GM23248 (cell line): ENCODE measurements around the gene ABCG4. TPM values are rescaled to one million over a fixed set of nuclear protein-coding genes. Genes with fewer than 3 reads are reported as not detected.
A peak's percentile ranks its signal among the peaks of the same experiment; 100 is the strongest.
"Not testable (repeated sequence)": the region's sequence is repeated elsewhere in the genome, so short reads cannot be mapped to it uniquely, and the experiment has no call there.

Experiments
- DNase-seq: peaks from one replicate; pipeline ENCODE4 v3.0.0-alpha.2; 2015
- H2AFZ ChIP-seq: fragments of 200-600 bp; sonication (generic); 2 replicates; pipeline ENCODE4 v1.6.1; 2016; ENCODE audit warnings: antibody characterized with exemption
- H3F3A ChIP-seq: fragments of 200-600 bp; sonication (generic); 2 replicates; pipeline ENCODE4 v1.6.1; 2016; ENCODE audit warnings: mild to moderate bottlenecking, antibody characterized with exemption, mixed run types; ENCODE audit not compliant: insufficient read depth
- H3K27ac ChIP-seq: fragments of 200-600 bp; sonication (generic); 2 replicates; pipeline ENCODE4 v1.5.1; 2016; ENCODE audit warnings: mild to moderate bottlenecking
- H3K27me3 ChIP-seq: fragments of 200-600 bp; sonication (generic); replicated peaks from 2 replicates; pipeline ENCODE4 v1.6.1; 2016; ENCODE audit warnings: mild to moderate bottlenecking; ENCODE audit not compliant: insufficient read depth
- H3K36me3 ChIP-seq: fragments of 200-600 bp; sonication (generic); 2 replicates; pipeline ENCODE4 v1.6.1; 2016; ENCODE audit warnings: low read depth, mild to moderate bottlenecking
- H3K4me1 ChIP-seq: fragments of 200-600 bp; sonication (generic); 2 replicates; pipeline ENCODE4 v1.6.1; 2016; ENCODE audit warnings: mild to moderate bottlenecking; ENCODE audit not compliant: insufficient read depth
- H3K4me2 ChIP-seq: fragments of 200-600 bp; sonication (generic); one replicate; pipeline ENCODE4 v1.6.1; 2016; ENCODE audit warnings: mild to moderate bottlenecking; ENCODE audit not compliant: unreplicated experiment
- H3K4me3 ChIP-seq: fragments of 200-600 bp; sonication (generic); 2 replicates; pipeline ENCODE4 v1.5.1; 2016; ENCODE audit warnings: mild to moderate bottlenecking
- H3K79me2 ChIP-seq: fragments of 200-600 bp; sonication (generic); 2 replicates; pipeline ENCODE4 v1.6.1; 2016; ENCODE audit warnings: mild to moderate bottlenecking; ENCODE audit not compliant: insufficient read depth
- H3K9ac ChIP-seq: fragments of 200-600 bp; sonication (generic); 2 replicates; pipeline ENCODE4 v1.6.1; 2016; ENCODE audit warnings: mild to moderate bottlenecking
- H3K9me2 ChIP-seq: fragments of 200-600 bp; sonication (generic); 2 replicates; pipeline ENCODE4 v1.6.1; 2016; ENCODE audit warnings: mixed run types, mild to moderate bottlenecking, moderate library complexity; ENCODE audit not compliant: insufficient read depth
- H3K9me3 ChIP-seq: fragments of 200-600 bp; sonication (generic); one replicate; pipeline ENCODE4 v1.6.1; 2017; ENCODE audit warnings: low read depth
- H4K20me1 ChIP-seq: fragments of 200-600 bp; sonication (generic); 2 replicates; pipeline ENCODE4 v1.6.0; 2016; ENCODE audit not compliant: insufficient read depth
- EZH2 ChIP-seq: fragments of 200-600 bp; sonication (generic); IDR thresholded peaks from 2 replicates; pipeline ENCODE4 v1.6.1; 2018; ENCODE audit warnings: antibody characterized with exemption, mild to moderate bottlenecking; ENCODE audit not compliant: insufficient read depth, poor library complexity, severe bottlenecking
- EZH2phosphoT487 ChIP-seq: fragments of 200-600 bp; sonication (generic); IDR thresholded peaks from 2 replicates; pipeline ENCODE4 v1.6.1; 2018; ENCODE audit warnings: antibody characterized with exemption, moderate library complexity, mild to moderate bottlenecking, low read depth; ENCODE audit not compliant: insufficient read depth
- whole genome bisulfite sequencing, 2 experiments: methylation state at CpG; one replicate each; pipeline ENCODE4 v1.1.6; 2015 to 2017; ENCODE audit warnings: low lambda C conversion rate in 2 of 2, low coverage in 1 of 2; ENCODE audit errors: missing lambda C conversion rate in 2 of 2; 5-methylcytosine and 5-hydroxymethylcytosine counted together
- in situ Hi-C: fragments of 300-500 bp; cut with MboI; formaldehyde crosslinking; loops from 2 replicates; pipeline ENCODE4 v1.15.0; 2020
- polyA plus RNA-seq: library from polyadenylated mRNA; unstranded; fragments of >200 nt; fragmentation: Nextera tagmentation; extraction: Ambion mirVana; gene quantifications from 2 replicates; pipeline ENCODE4 v1.2.1, GENCODE V29; 2016
- total RNA-seq: library from RNA; depleted of rRNA; stranded (reverse); fragments of >200 nt; shearing (Covaris generic); gene quantifications from 2 replicates; pipeline ENCODE4 v1.2.3, GENCODE V29; 2014

Gene ABCG4
- total and polyA plus RNA-seq, 2 experiments from 2014 or later = 0.06 TPM; not detected in 1

DNA sequence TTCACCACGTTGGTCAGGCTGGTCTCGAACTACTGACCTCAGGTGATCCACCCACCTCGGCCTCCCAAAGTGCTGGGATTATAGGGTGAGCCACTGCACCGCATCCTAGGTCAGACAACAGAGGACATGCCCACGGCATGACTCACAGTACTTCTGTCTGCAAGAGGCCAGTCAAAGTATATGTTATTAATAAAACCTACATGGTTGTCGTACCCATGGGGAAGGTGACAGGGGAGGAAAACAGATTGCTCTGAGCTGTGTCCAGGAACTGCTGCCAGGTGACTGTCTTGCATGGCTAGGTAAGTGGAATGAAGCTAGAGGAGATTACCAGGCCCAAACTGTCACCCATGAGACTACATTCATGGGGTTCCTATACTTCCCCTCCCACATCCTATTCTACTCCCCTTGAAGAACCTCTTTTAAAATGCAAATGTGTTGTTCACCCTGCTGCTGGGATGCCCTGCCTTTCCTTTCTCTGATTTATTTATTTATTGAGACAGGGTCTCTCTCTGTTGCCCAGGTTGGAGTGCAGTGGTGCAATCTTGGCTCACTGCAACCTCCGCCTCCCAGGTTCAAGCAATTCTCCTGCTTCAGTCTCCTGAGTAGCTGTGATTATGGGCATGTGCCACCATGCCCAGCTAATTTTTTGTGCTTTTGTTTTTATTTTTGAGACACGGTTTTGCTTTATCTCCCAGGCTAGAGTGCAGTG is 17.7 kb downstream of the ABCG4 start:
- Histone ChIP-seq H3K4me2 (no peak overlapping the region), H3K27ac (no peak overlapping the region)
- TF ChIP-seq EZH2phosphoT487 = no peak
- TF ChIP-seq EZH2 = no peak

DNA sequence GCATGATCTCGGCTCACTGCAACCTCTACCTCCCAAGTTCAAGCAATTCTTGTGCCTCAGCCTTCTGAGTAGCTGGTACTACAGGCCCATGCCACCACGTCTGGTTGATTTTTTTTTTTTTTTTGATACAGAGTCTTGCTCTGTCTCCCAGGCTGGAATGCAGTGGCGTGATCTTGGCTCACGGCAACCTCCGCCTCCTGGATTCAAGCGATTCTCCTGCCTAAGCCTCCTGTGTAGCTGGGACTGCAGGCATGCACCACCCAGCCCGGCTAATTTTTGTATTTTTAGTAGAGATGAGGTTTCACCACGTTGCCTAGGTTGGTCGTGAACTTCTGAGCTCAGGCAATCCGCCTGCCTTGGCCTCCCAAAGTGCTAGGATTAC is 18.2 kb downstream of the ABCG4 start:
- H3K9me2 ChIP-seq, H3K9ac ChIP-seq, H3K27ac ChIP-seq, H3K9me3 ChIP-seq, H3K4me3 ChIP-seq, H3K27me3 ChIP-seq, H3K4me1 ChIP-seq, H3K79me2 ChIP-seq, DNase-seq, H3F3A ChIP-seq, H3K36me3 ChIP-seq, in situ Hi-C loops, H2AFZ ChIP-seq, H3K4me2 ChIP-seq, H4K20me1 ChIP-seq: not testable (repeated sequence)
- 82 to 84% methylated on average over 10 of the region's 10 CpGs for WGBS, 2 experiments

More for the DNA sequence above, 17.7 kb downstream of the ABCG4 start:
- Histone ChIP-seq H3K9ac (no peak overlapping the region), H3K4me1 (no peaks in the 10 kb centered on the region), H3K4me3 (no peak overlapping the region), H3K27me3 (no peaks in the 10 kb centered on the region), H4K20me1 (no peaks in the 10 kb centered on the region), H3F3A (0 out of 2 replicates have a peak, but pooled peaks cover 4% of the 10 kb centered on the region), H3K79me2 (0 out of 2 replicates have a peak, but pooled peaks cover 4% of the 10 kb centered on the region), H3K9me2 (no peaks in the 10 kb centered on the region), H2AFZ (no peak overlapping the region), H3K9me3 (no peaks in the 10 kb centered on the region), H3K36me3 (no peaks in the 10 kb centered on the region)
- DNase-seq = peak; percentile 75
- 54 to 60% methylated on average over 8 of the region's 8 CpGs for WGBS, 2 experiments
- in situ Hi-C loops = no loop called here

DNA sequence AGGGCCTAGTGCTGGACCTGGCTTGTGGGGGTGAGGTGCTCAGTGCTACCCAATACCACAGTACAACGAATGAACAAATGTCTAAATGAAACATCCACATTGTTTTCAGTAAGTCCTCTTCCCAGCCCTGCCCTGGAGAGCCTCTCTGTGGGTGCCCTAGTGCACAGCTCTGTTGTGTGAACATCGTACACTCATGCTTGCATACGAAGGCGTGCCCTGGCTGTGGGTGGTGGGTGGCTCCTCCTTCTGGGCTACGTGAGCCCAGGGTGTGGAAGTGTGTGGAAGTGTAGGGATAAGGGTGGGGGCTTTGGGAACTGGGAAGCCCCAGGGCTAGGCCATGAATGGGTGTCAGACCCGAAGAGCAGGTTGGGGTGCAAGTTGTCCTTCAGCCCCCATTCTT is 19.1 kb downstream of the ABCG4 start:
- no peaks in the 10 kb centered on the region for H3K27me3 ChIP-seq
- 0 out of 2 replicates have a peak, but pooled peaks cover 4% of the 10 kb centered on the region for H3F3A ChIP-seq
- no peaks in the 10 kb centered on the region for H3K9me3 ChIP-seq
- in situ Hi-C loops = no loop called here
- H2AFZ ChIP-seq = no peak overlapping the region
- no peaks in the 10 kb centered on the region for H3K9me2 ChIP-seq
- 0 out of 2 replicates have a peak, but pooled peaks cover 4% of the 10 kb centered on the region for H3K79me2 ChIP-seq
- no peak overlapping the region for H3K4me2 ChIP-seq
- no peaks in the 10 kb centered on the region for H4K20me1 ChIP-seq
- no peaks in the 10 kb centered on the region for H3K4me1 ChIP-seq
- WGBS, 2 experiments = 62 to 64% methylated on average over 6 of the region's 6 CpGs
- no peak overlapping the region for H3K27ac ChIP-seq
- peak; percentile 46 for DNase-seq
- TF ChIP-seq EZH2 = no peak
- no peak for TF ChIP-seq EZH2phosphoT487
- no peaks in the 10 kb centered on the region for H3K36me3 ChIP-seq
- no peak overlapping the region for H3K9ac ChIP-seq
- no peak overlapping the region for H3K4me3 ChIP-seq

DNA sequence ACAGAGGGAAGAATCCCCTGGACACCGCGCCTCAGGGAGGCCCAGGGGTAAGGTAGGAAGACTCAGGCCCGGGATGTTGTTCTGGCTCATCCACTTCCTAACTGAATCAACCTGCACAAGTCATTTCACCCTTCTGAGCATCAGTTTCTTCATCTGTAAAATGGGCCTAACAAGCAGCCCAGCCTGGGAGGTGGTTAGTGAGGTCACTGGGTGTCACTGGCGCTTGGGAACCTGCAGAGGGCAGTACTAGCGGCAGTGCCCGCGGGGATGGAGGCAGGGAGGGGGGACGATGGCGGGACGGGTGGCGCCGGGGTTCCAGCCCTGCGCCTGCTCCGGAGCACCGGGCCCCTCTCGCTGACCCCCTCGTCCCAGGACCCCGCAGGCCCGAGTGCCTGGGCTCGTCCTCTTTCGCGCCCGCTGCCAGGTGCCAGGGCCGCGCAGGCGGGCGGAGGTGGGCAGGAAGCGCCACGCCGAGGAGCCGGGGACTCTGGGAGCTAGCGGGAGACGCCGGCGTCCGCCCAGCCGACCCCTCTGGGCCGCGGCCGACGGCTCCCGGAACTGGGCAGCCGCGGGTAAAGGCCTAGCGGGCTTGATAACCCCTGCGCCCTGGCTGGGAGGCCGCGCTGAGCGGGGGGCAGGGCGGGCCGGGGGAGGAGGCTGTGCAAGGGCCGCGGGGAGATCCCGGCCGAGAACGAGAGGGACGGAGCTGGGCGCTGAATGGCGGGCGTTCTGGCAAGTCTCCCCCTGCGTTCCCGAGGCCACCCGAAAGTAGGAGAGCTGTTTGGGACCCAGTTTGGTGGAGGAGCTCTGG is 19.8 kb downstream of the ABCG4 start, which contains the start of gene NLRX1:
NLRX1 (plus strand) TSS at position 255 of the 811 bp plus-strand sequence. CDS start 2,679 bp downstream, outside the sequence.
- H3F3A ChIP-seq = 0 out of 2 replicates have a peak, but pooled peaks cover 4% of the 10 kb centered on the region
- no peaks in the 10 kb centered on the region for H3K9me3 ChIP-seq
- H3K4me3 ChIP-seq = peak within 1 kb of the TSS; percentile 78
- H3K27ac ChIP-seq = peak within 1 kb of the TSS; percentile 68
- peak within 1 kb of the TSS; percentile 91 for H2AFZ ChIP-seq
- H3K9ac ChIP-seq = peak within 1 kb of the TSS; percentile 93
- H3K4me1 ChIP-seq = no peaks in the 10 kb centered on the region
- no peaks in the 10 kb centered on the region for H3K9me2 ChIP-seq
- no peak for TF ChIP-seq EZH2
- TF ChIP-seq EZH2phosphoT487 = no peak
- H3K36me3 ChIP-seq = no peaks in the 10 kb centered on the region
- H4K20me1 ChIP-seq = no peaks in the 10 kb centered on the region
- in situ Hi-C loops = no loop called here
- peak within 1 kb of the TSS; percentile 72 for H3K4me2 ChIP-seq
- 8 to 10% methylated on average over 30 to 37 of the region's 63 CpGs for WGBS, 2 experiments
- DNase-seq = peak; percentile 94
- H3K79me2 ChIP-seq = 0 out of 2 replicates have a peak, but pooled peaks cover 4% of the 10 kb centered on the region
- H3K27me3 ChIP-seq = no peaks in the 10 kb centered on the region
